ENCODE results near the gene RAB6A. TPM values are rescaled to one million over a fixed set of nuclear protein-coding genes. Genes with fewer than 3 reads are reported as not detected.

RAB6A gene
- total RNA-seq, 1 experiment from 2014 or later = 172 TPM

- no peak for TF ChIP-seq CTCF (IDR thresholded peaks at IDR 0.05; ENCODE audit: unreplicated experiment)
- H3K4me1 Mint-ChIP-seq (ENCODE audit: insufficient read depth, unreplicated experiment) = no peaks in the 10 kb centered on the region
- DNase-seq (ENCODE audit: unreplicated experiment) = no peak
- H3K36me3 Mint-ChIP-seq (ENCODE audit: insufficient read depth, unreplicated experiment) = peaks cover 4% of the 10 kb centered on the region
- intact Hi-C loops (cut with micrococcal nuclease) = no loop called here
- BruUV-seq (replicated peaks) = no TSS peak
- ChIA-PET POLR2A (interaction anchor here (0.7 to 10.7 kb wide), 2 partner anchors 11 to 66 kb away, joined by 3 to 211 read pairs; no protein-coding TSS in a partner anchor), CTCF (no interaction called here)
- H3K27me3 Mint-ChIP-seq (ENCODE audit: insufficient read depth, unreplicated experiment) = peaks cover 17% of the 10 kb centered on the region
- no peaks in the 10 kb centered on the region for H3K9me3 Mint-ChIP-seq (ENCODE audit: unreplicated experiment)
- H3K27ac Mint-ChIP-seq (ENCODE audit: low read depth, unreplicated experiment) = no peak overlapping the region
- no peak overlapping the region for H3K4me3 Mint-ChIP-seq (ENCODE audit: unreplicated experiment)
These were observed 5.9 kb upstream of the RAB6A start for GRCh38 chr11:73766763-73767162.

- no TSS peak for BruUV-seq (replicated peaks)
- H3K36me3 Mint-ChIP-seq (ENCODE audit: insufficient read depth, unreplicated experiment) = peaks cover 4% of the 10 kb centered on the region
- peaks cover 17% of the 10 kb centered on the region for H3K27me3 Mint-ChIP-seq (ENCODE audit: insufficient read depth, unreplicated experiment)
- H3K4me3 Mint-ChIP-seq (ENCODE audit: unreplicated experiment) = no peak overlapping the region
- H3K27ac Mint-ChIP-seq (ENCODE audit: low read depth, unreplicated experiment) = no peak overlapping the region
- CTCF ChIA-PET = no interaction called here
- TF ChIP-seq CTCF (IDR thresholded peaks at IDR 0.05; ENCODE audit: unreplicated experiment) = no peak
- H3K4me1 Mint-ChIP-seq (ENCODE audit: insufficient read depth, unreplicated experiment) = peaks cover 9% of the 10 kb centered on the region
- no peak for DNase-seq (ENCODE audit: unreplicated experiment)
- POLR2A ChIA-PET = interaction anchor here (0.6 to 10.7 kb wide), 8 partner anchors 11 to 116 kb away, joined by 3 to 211 read pairs (median 6); partner anchors contain the start of gene MRPL48
- H3K9me3 Mint-ChIP-seq (ENCODE audit: unreplicated experiment) = no peaks in the 10 kb centered on the region
- intact Hi-C loops (cut with micrococcal nuclease) = no loop called here
These were observed 1.9 kb upstream of the RAB6A start for GRCh38 chr11:73762732-73763131.

- TF ChIP-seq CTCF (IDR thresholded peaks at IDR 0.05; ENCODE audit: unreplicated experiment) = no peak
- DNase-seq (ENCODE audit: unreplicated experiment) = no peak
- POLR2A ChIA-PET = interaction anchor here (0.7 to 10.7 kb wide), 15 partner anchors 9 to 410 kb away, joined by 3 to 211 read pairs (median 8); partner anchors contain the start of genes C2CD3, COA4, MRPL48 and PAAF1
- CTCF ChIA-PET = interaction anchor here (0.6 to 2.8 kb wide), 5 partner anchors 10 to 410 kb away, joined by 3 to 13 read pairs (median 3); no protein-coding TSS in a partner anchor
- Mint-ChIP-seq H3K4me1 (ENCODE audit: insufficient read depth, unreplicated experiment) (peaks cover 13% of the 10 kb centered on the region), H3K4me3 (ENCODE audit: unreplicated experiment) (peak overlapping the region; percentile 98), H3K27ac (ENCODE audit: low read depth, unreplicated experiment) (peak overlapping the region; percentile 97), H3K9me3 (ENCODE audit: unreplicated experiment) (no peaks in the 10 kb centered on the region), H3K36me3 (ENCODE audit: insufficient read depth, unreplicated experiment) (peaks cover 10% of the 10 kb centered on the region), H3K27me3 (ENCODE audit: insufficient read depth, unreplicated experiment) (peaks cover 7% of the 10 kb centered on the region)
- intact Hi-C loops (cut with micrococcal nuclease) = loop anchor here (1.0 to 2.0 kb wide), 4 partner anchors 18 to 145 kb away; no protein-coding TSS in a partner anchor
- BruUV-seq (replicated peaks) = no TSS peak
These were observed 600 bp upstream of the RAB6A start for GRCh38 chr11:73761403-73761945.

GRCh38 chr11:73760135-73760678, 667 bp downstream of the RAB6A start:
- no peaks in the 10 kb centered on the region for H3K9me3 Mint-ChIP-seq (ENCODE audit: unreplicated experiment)
- intact Hi-C loops (cut with micrococcal nuclease) = loop anchor here (2.0 kb wide), 1 partner anchor 147 kb away; no protein-coding TSS in a partner anchor
- no TSS peak for BruUV-seq (replicated peaks)
- DNase-seq (ENCODE audit: unreplicated experiment) = peak; percentile 31
- H3K4me3 Mint-ChIP-seq (ENCODE audit: unreplicated experiment) = peak overlapping the region; percentile 98
- H3K4me1 Mint-ChIP-seq (ENCODE audit: insufficient read depth, unreplicated experiment) = peaks cover 13% of the 10 kb centered on the region
- peak overlapping the region; percentile 97 for H3K27ac Mint-ChIP-seq (ENCODE audit: low read depth, unreplicated experiment)
- no peaks in the 10 kb centered on the region for H3K27me3 Mint-ChIP-seq (ENCODE audit: insufficient read depth, unreplicated experiment)
- ChIA-PET CTCF (interaction anchor here (0.6 to 2.8 kb wide), 5 partner anchors 19 to 387 kb away, joined by 3 to 13 read pairs (median 4); no protein-coding TSS in a partner anchor), POLR2A (interaction anchor here (0.6 to 10.7 kb wide), 15 partner anchors 8 to 647 kb away, joined by 3 to 211 read pairs (median 8); partner anchors contain the start of genes C2CD3, COA4, MRPL48 and PAAF1)
- no peak for TF ChIP-seq CTCF (IDR thresholded peaks at IDR 0.05; ENCODE audit: unreplicated experiment)
- peaks cover 17% of the 10 kb centered on the region for H3K36me3 Mint-ChIP-seq (ENCODE audit: insufficient read depth, unreplicated experiment)

Measured in MCF 10A (cell line).